COLO829 (cell line): Measurements from ENCODE around the gene KCNQ1.

ENCODE experiments used
- DNase-seq: peaks from one replicate; pipeline ENCODE4 v3.0.0; 2012; ENCODE audit warnings: low spot score

Gene KCNQ1

DNA sequence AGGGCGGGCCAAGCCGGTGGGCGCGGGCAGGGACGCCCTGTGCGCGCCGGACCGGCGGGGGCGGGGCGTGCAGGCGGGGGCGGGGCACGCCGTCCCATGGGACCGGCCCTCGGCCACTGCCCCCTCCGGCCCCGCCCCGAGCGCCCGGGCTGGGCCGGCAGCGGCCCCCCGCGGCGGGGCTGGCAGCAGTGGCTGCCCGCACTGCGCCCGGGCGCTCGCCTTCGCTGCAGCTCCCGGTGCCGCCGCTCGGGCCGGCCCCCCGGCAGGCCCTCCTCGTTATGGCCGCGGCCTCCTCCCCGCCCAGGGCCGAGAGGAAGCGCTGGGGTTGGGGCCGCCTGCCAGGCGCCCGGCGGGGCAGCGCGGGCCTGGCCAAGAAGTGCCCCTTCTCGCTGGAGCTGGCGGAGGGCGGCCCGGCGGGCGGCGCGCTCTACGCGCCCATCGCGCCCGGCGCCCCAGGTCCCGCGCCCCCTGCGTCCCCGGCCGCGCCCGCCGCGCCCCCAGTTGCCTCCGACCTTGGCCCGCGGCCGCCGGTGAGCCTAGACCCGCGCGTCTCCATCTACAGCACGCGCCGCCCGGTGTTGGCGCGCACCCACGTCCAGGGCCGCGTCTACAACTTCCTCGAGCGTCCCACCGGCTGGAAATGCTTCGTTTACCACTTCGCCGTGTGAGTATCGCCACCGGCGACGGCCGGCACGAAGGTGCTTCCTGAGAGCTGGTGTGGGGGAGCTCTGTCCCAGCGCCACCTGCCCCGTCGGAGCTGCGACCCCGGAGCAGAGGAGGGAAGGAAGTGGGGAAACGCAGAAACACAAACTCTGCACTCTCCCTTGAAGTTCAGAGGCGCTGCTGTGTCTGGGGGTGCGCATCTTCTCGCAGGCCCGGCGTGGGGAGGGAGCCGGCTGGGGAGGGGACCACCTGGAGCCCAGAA lies at the start of gene KCNQ1:
TSS of gene KCNQ1 (plus strand) at position 188 of the 925 bp plus-strand sequence. CDS start at position 279, 91 bp downstream.
- no peak for DNase-seq

DNA sequence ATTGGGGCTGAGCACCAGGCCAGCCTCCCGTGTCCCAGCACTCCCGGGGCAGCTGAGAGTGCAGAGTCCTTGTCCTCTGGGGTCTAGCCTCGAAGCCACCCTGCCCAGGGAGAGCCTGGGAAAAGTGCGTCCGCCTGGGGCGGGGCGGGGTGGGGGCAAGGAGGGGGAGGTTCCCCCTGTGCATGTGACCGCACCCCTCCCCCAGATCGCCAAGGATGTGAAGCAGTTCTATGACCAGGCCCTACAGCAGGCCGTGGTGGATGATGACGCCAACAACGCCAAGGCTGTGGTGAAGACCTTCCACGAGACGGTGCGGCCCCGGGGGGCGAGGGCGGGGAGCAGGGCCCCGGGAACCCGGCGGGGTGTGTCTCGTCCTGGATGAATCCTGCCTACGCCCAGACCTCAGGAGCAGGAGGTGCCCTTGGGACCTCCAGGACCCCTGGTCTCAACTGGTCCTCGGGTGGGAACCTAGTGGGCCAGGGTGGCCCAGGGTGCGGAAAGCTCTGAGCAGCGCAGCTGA lies 49.5 kb upstream of the KCNQ1 start:
- DNase-seq = no peak

DNA sequence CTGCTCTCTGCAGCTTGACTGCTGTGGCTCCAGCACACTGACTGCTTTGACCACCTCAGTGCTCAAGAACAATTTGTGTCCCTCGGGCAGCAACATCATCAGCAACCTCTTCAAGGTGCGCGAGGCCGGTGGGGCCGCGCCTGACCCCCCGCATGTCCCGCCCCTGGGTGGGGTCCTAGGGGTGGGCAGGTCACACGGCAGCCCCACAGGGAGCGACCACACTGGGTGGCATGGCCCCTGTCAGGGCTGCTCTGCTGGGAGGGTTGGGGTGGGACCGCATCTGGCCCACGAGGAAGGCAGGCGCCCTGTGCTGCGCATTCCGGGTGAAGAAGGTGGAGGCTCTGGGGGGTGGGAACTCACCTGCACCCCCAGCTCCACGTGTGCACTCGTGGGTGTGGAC lies 49.0 kb upstream of the KCNQ1 start:
- DNase-seq = no peak

- DNase-seq = no peak
Measured at GRCh38 chr11:2396471-2396870, 48.3 kb upstream of the KCNQ1 start.

DNA sequence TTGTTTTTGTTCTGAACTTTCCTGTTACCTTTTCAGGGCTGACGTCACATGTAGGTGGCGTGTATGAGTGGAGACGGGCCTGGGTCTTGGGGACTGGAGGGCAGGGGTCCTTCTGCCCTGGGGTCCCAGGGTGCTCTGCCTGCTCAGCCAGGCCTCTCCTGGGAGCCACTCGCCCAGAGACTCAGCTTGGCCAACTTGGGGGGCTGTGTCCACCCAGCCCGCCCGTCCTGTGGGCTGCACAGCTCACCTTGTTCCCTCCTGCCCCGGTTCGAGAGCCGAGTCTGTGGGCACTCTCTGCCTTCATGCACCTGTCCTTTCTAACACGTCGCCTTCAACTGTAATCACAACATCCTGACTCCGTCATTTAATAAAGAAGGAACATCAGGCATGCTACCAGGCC lies 47.8 kb upstream of the KCNQ1 start:
- no peak for DNase-seq

- DNase-seq = no peak
Measured at GRCh38 chr11:2398664-2399355, 46.0 kb upstream of the KCNQ1 start.

GRCh38 chr11:2399488-2400068 lies 45.2 kb upstream of the KCNQ1 start:
- no peak for DNase-seq

- DNase-seq = peak; percentile 98
Measured at GRCh38 chr11:2400069-2400761, 44.6 kb upstream of the KCNQ1 start, which contains the start of gene TSSC4. Gene TSSC4, plus strand, starts transcription at chr11:2400750. Its CDS starts 1,884 bp downstream, at chr11:2402634.

GRCh38 chr11:2400762-2401435 lies 43.9 kb upstream of the KCNQ1 start:
- DNase-seq = no peak

GRCh38 chr11:2401436-2401984 lies 43.3 kb upstream of the KCNQ1 start:
- DNase-seq = no peak

DNA sequence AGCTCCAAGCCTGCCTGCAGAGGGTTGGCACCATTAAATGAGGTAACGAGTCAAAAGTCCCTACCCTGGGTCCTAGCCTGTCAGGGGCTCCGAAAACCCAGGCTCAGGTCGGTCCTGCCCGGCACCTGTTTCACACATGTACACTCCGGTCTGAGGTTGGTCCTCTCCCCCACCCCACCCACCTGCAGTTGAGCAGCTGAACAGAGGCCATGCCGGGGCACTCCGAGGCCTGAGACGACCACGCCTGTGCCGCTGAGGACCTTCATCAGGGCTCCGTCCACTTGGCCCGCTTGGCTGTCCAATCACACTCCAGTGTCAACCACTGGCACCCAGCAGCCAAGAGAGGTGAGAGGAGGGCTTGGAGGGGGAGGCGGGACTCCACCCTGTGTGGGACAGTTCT lies 42.7 kb upstream of the KCNQ1 start:
- no peak for DNase-seq

- DNase-seq = no peak
Measured at GRCh38 chr11:2402890-2403645, 41.7 kb upstream of the KCNQ1 start.

- no peak for DNase-seq
Measured at GRCh38 chr11:2404735-2405196, 40.0 kb upstream of the KCNQ1 start.

DNA sequence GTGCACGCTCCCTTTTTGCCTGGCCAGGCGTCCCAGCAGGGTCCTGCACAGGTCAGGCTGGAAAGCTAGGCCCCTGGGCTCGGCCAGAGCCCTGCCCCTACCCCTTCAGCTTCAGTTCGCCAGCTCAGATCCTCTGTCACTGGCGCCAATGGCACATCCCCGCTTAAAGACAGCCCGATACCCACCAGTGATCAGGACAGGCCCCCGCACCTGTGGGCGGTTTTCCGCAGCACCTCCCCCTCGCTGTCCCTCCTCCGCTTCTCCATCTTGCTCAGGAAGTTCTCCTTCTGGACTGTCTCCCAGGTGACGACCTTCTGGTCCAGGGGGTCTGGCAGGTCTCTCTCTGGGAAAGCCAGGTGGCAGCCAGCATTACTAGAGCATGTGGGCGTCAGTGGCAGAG lies 38.4 kb upstream of the KCNQ1 start:
- no peak for DNase-seq

DNA sequence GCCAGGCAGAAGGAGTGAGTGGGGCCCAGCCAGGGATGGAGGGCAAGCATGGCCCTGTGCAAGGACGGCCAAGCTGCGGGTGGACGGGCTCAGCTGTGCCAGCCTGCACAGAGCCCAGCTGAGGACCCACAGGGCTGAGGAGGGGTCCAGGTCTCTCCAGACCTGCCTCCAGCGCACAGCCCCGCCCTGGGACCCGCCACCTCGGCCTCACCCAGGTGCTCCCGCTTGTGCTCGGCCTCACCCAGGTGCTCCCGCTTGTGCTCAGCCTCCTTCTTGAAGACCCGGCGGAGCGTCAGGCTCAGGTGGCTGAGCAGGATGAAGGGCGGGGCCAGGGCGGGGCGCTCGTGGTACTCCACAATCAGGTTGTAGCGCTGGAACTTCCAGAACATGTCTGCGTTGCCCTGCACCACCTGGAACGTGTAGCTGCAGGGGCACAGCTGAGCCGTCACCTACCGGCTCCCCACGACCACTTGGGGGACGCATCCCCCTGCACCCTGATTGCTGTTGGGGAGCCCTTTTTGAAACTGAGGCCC lies 37.9 kb upstream of the KCNQ1 start:
- no peak for DNase-seq

GRCh38 chr11:2408671-2409070 lies 36.1 kb upstream of the KCNQ1 start:
- DNase-seq = no peak

DNA sequence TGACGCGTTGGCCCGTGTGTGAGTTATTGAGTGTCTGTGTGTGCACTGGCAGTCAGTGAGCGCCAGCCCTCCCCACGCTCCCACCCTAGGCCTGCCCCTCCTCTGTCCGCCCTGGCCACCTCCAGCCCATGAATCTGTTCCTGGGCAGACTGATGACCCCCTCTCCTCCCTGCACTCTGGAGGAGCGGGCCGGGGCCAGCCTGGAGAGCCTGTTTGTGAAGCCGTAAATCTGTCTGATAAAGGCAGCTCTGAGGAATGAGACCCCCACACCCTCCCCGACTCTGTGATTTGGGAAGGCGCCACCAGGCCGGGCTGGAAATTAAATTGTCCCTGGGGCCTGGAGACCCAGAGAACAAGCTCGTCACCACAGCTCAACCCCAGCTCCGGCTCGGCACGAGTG lies 35.7 kb upstream of the KCNQ1 start:
- DNase-seq = no peak

DNA sequence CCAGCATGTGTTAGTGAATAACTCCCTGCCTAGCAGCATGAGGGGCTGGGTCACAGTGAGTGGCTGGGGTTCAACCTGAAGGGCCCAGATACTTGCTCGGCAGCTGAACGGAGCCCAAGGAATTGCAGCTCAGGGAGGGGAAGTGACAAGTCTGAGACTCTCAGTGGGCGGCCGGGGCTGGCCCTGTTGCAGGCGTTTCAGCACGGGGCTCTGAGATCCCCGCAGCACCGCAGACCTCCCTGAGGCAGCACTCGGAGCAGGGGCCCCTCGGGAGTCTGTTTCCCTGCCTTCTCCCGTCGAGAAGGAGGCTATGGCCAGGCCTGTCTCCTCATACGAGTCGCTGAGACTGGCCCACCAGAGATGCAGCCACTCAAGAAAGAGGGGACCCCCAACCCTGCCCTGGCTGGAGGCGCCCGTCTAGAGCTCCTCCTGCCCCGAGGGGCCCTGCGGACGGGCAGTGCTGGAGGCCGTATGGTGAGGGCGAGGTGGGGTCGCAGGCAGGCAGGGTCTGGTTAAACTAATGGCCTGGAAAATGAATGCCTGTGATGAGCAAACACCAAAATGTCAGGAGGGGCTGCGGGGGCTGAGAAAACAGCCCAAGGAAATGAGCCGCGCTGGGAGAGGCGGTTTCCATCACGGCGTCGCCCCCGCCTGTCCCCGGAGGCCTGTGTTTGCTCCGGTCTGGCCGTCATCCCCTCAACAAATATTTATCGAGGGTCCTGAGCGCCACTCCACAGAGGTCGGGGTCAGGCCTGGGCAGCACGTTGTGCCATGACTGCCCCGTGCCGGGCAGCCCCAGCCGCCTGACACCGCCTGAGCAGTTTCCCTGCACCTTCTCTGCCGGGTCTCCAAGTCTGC lies 35.0 kb upstream of the KCNQ1 start:
- DNase-seq = no peak

DNA sequence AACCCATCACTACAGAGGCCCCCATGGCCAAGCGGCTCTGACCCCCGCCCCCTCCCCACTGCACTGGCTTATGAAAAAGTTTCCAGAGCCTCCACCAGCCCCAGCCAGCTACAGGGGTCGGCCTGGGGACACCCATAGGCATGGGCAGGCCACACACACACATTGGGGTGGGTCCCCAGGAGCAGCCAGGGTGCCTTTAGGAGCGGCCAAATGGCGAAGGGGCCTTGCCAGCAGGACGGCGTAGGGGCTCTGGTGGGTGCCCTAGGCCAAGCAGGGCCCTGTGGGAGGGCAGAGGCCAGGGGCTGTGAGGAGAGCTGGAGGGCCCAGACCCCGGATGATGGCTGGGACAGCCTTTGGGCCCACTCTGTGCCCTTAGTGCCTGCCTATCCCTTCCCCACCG lies 34.2 kb upstream of the KCNQ1 start:
- DNase-seq = no peak
